HG03342 (cell line): ENCODE data around the gene TCERG1L.

Experiments
- ATAC-seq: cut with Tn5 transposase; IDR thresholded peaks from one replicate; pipeline ENCODE4 v1.9.1; 2021; ENCODE audit warnings: mild to moderate bottlenecking, moderate library complexity; ENCODE audit not compliant: unreplicated experiment

Gene TCERG1L

GRCh38 chr10:131271966-131272365 lies 39.6 kb downstream of the TCERG1L start:
- ATAC-seq = no peak

- no peak for ATAC-seq
These were observed 40.2 kb downstream of the TCERG1L start for GRCh38 chr10:131271195-131271880.

- no peak for ATAC-seq
These were observed 40.9 kb downstream of the TCERG1L start for GRCh38 chr10:131270461-131271190.

- no peak for ATAC-seq
These were observed 41.6 kb downstream of the TCERG1L start for GRCh38 chr10:131269776-131270460.

- no peak for ATAC-seq
These were observed 43.8 kb downstream of the TCERG1L start for GRCh38 chr10:131267814-131268095.

GRCh38 chr10:131266936-131267813 lies 44.3 kb downstream of the TCERG1L start:
- no peak for ATAC-seq

- ATAC-seq = no peak
These were observed 47.3 kb downstream of the TCERG1L start for GRCh38 chr10:131264110-131264788.

- ATAC-seq = no peak
These were observed 49.5 kb downstream of the TCERG1L start for GRCh38 chr10:131261890-131262475.

GRCh38 chr10:131260452-131261211 lies 50.9 kb downstream of the TCERG1L start:
- no peak for ATAC-seq

- ATAC-seq = no peak
These were observed 51.5 kb downstream of the TCERG1L start for GRCh38 chr10:131260031-131260430.

GRCh38 chr10:131259535-131259934 lies 52.0 kb downstream of the TCERG1L start:
- ATAC-seq = no peak

- ATAC-seq = no peak
These were observed 53.3 kb downstream of the TCERG1L start for GRCh38 chr10:131258256-131258655.

GRCh38 chr10:131257027-131257426 lies 54.5 kb downstream of the TCERG1L start:
- ATAC-seq = no peak

GRCh38 chr10:131254859-131255252 lies 56.7 kb downstream of the TCERG1L start:
- no peak for ATAC-seq

GRCh38 chr10:131253931-131254858 lies 57.3 kb downstream of the TCERG1L start:
- ATAC-seq = no peak

GRCh38 chr10:131252567-131253276 lies 58.8 kb downstream of the TCERG1L start:
- ATAC-seq = no peak

- ATAC-seq = no peak
These were observed 60.4 kb downstream of the TCERG1L start for GRCh38 chr10:131251146-131251541.
